ACHN (cell line): ENCODE results near the gene TAF11L2.
"Not testable (repeated sequence)": the region's sequence is repeated elsewhere in the genome, so short reads cannot be mapped to it uniquely, and the experiment has no call there.

Experiments
- DNase-seq: peaks from one replicate; pipeline ENCODE4 v3.0.0-alpha.2; 2015
- in situ Hi-C: cut with HindIII; loops from 2 replicates; pipeline ENCODE4 v1.10.0; 2017; ENCODE audit warnings: low sequenced_read_pairs, low pct_ligation_motif_present, low pct_unique_long_range_greater_than_20kb

The TAF11L2 gene

GRCh38 chr5:17497931-17498330, at the start of gene TAF11L2:
Gene TAF11L2 (plus strand): TSS chr5:17498231.
- in situ Hi-C loops, DNase-seq: not testable (repeated sequence)

- in situ Hi-C loops = no loop called here
- no peak for DNase-seq
Observed at GRCh38 chr5:17448877-17449276, 49.2 kb upstream of the TAF11L2 start.

- in situ Hi-C loops = no loop called here
- DNase-seq = no peak
Observed at GRCh38 chr5:17452936-17453335, 45.1 kb upstream of the TAF11L2 start.

- in situ Hi-C loops = no loop called here
- no peak for DNase-seq
Observed at GRCh38 chr5:17455942-17456341, 42.1 kb upstream of the TAF11L2 start.

- DNase-seq = no peak
- in situ Hi-C loops = no loop called here
Observed at GRCh38 chr5:17461793-17462192, 36.2 kb upstream of the TAF11L2 start.

GRCh38 chr5:17463653-17464052, 34.4 kb upstream of the TAF11L2 start:
- no peak for DNase-seq
- in situ Hi-C loops = no loop called here

- no peak for DNase-seq
- in situ Hi-C loops = no loop called here
Observed at GRCh38 chr5:17470064-17470463, 28.0 kb upstream of the TAF11L2 start.

GRCh38 chr5:17475064-17475463, 23.0 kb upstream of the TAF11L2 start:
- DNase-seq, in situ Hi-C loops: not testable (repeated sequence)

- in situ Hi-C loops = no loop called here
- DNase-seq = no peak
Observed at GRCh38 chr5:17477043-17477442, 21.0 kb upstream of the TAF11L2 start.

- no peak for DNase-seq
- in situ Hi-C loops = no loop called here
Observed at GRCh38 chr5:17477573-17478265, 20.3 kb upstream of the TAF11L2 start.

GRCh38 chr5:17481378-17481777, 16.7 kb upstream of the TAF11L2 start:
- DNase-seq = no peak
- in situ Hi-C loops = no loop called here

- no peak for DNase-seq
- in situ Hi-C loops = no loop called here
Observed at GRCh38 chr5:17482790-17483189, 15.2 kb upstream of the TAF11L2 start.

- DNase-seq, in situ Hi-C loops: not testable (repeated sequence)
Observed at GRCh38 chr5:17486464-17487173, 11.4 kb upstream of the TAF11L2 start.

GRCh38 chr5:17487174-17487512, 10.9 kb upstream of the TAF11L2 start:
- no peak for DNase-seq
- in situ Hi-C loops = no loop called here

- DNase-seq, in situ Hi-C loops: not testable (repeated sequence)
Observed at GRCh38 chr5:17491257-17491656, 6.8 kb upstream of the TAF11L2 start.

- in situ Hi-C loops = no loop called here
- no peak for DNase-seq
Observed at GRCh38 chr5:17492770-17493169, 5.3 kb upstream of the TAF11L2 start.

- in situ Hi-C loops = no loop called here
- no peak for DNase-seq
Observed at GRCh38 chr5:17497446-17497845, 585 bp upstream of the TAF11L2 start.

- in situ Hi-C loops = no loop called here
- DNase-seq = no peak
Observed at GRCh38 chr5:17511775-17512325, 13.8 kb downstream of the TAF11L2 start.

- in situ Hi-C loops, DNase-seq: not testable (repeated sequence)
Observed at GRCh38 chr5:17517526-17517925, 19.5 kb downstream of the TAF11L2 start.

GRCh38 chr5:17518067-17518466, 20.0 kb downstream of the TAF11L2 start, which contains the start of gene TAF11L3:
Gene TAF11L3 (plus strand): TSS chr5:17518367.
- in situ Hi-C loops, DNase-seq: not testable (repeated sequence)
